ENCODE results near the gene ZNF70. TPM values are rescaled to one million over a fixed set of nuclear protein-coding genes. Genes with fewer than 3 reads are reported as not detected.
A peak's percentile ranks its signal among the peaks of the same experiment; 100 is the strongest.

Gene ZNF70
- total RNA-seq, 1 donor from 2014 or later: 3.9 TPM

- Mint-ChIP-seq H3K36me3 (peaks cover 28% of the 10 kb centered on the region), H3K9me3 (no peaks in the 10 kb centered on the region), H3K27me3 (ENCODE audit: insufficient read depth, low read depth) (no peaks in the 10 kb centered on the region), H3K4me3 (no peak overlapping the region), H3K4me1 (peaks cover 20% of the 10 kb centered on the region), H3K27ac (no peak overlapping the region)
- H2AFZ ChIP-seq (replicated peaks): no peak overlapping the region
- H3K9ac ChIP-seq: no peak overlapping the region
- no peaks in the 10 kb centered on the region for H3K27me3 ChIP-seq
- H4K20me1 ChIP-seq (ENCODE audit: low read depth): peaks cover 65% of the 10 kb centered on the region
- no peak for DNase-seq (ENCODE audit: low spot score)
- H3F3A ChIP-seq (ENCODE audit: low read depth): peaks cover 8% of the 10 kb centered on the region
- no peaks in the 10 kb centered on the region for H3K9me3 ChIP-seq (ENCODE audit: low read depth)
- peaks cover 62% of the 10 kb centered on the region for H3K79me2 ChIP-seq (ENCODE audit: low read depth)
- H3K4me1 ChIP-seq: peaks cover 19% of the 10 kb centered on the region
- no peaks in the 10 kb centered on the region for H3K36me3 ChIP-seq
- no peak overlapping the region for H3K4me2 ChIP-seq
- no peak overlapping the region for H3K4me3 ChIP-seq
- no peak for TF ChIP-seq EZH2 (IDR thresholded peaks at IDR 0.05)
- TF ChIP-seq EZH2phosphoT487 (IDR thresholded peaks at IDR 0.05): no peak
- TF ChIP-seq CTCF (IDR thresholded peaks at IDR 0.05): no peak
- no peak overlapping the region for H3K27ac ChIP-seq
These were observed 41.1 kb upstream of the ZNF70 start for GRCh38 chr22:23791738-23792645.

GRCh38 chr22:23790819-23791737 is 40.2 kb upstream of the ZNF70 start:
- no peak overlapping the region for H3K4me3 ChIP-seq
- Mint-ChIP-seq H3K27me3 (ENCODE audit: insufficient read depth, low read depth) (no peaks in the 10 kb centered on the region), H3K4me3 (no peak overlapping the region), H3K36me3 (peaks cover 21% of the 10 kb centered on the region), H3K27ac (no peak overlapping the region), H3K9me3 (no peaks in the 10 kb centered on the region), H3K4me1 (peaks cover 27% of the 10 kb centered on the region)
- H3K79me2 ChIP-seq (ENCODE audit: low read depth): peaks cover 62% of the 10 kb centered on the region
- peaks cover 62% of the 10 kb centered on the region for H4K20me1 ChIP-seq (ENCODE audit: low read depth)
- no peaks in the 10 kb centered on the region for H3K9me3 ChIP-seq (ENCODE audit: low read depth)
- peaks cover 16% of the 10 kb centered on the region for H3F3A ChIP-seq (ENCODE audit: low read depth)
- no peak overlapping the region for H3K9ac ChIP-seq
- DNase-seq (ENCODE audit: low spot score): no peak
- no peak overlapping the region for H3K27ac ChIP-seq
- H3K4me1 ChIP-seq: peaks cover 24% of the 10 kb centered on the region
- no peak overlapping the region for H2AFZ ChIP-seq (replicated peaks)
- TF ChIP-seq EZH2phosphoT487 (IDR thresholded peaks at IDR 0.05) (no peak), CTCF (IDR thresholded peaks at IDR 0.05) (no peak), EZH2 (IDR thresholded peaks at IDR 0.05) (no peak)
- no peak overlapping the region for H3K4me2 ChIP-seq
- no peaks in the 10 kb centered on the region for H3K27me3 ChIP-seq
- no peaks in the 10 kb centered on the region for H3K36me3 ChIP-seq

- TF ChIP-seq CTCF (IDR thresholded peaks at IDR 0.05) (no peak), EZH2 (IDR thresholded peaks at IDR 0.05) (no peak), EZH2phosphoT487 (IDR thresholded peaks at IDR 0.05) (no peak)
- H3K4me1 Mint-ChIP-seq: peaks cover 27% of the 10 kb centered on the region
- H3K36me3 Mint-ChIP-seq: peaks cover 15% of the 10 kb centered on the region
- Histone ChIP-seq H3K9ac (no peak overlapping the region), H3K4me1 (peaks cover 24% of the 10 kb centered on the region), H3K79me2 (ENCODE audit: low read depth) (peaks cover 62% of the 10 kb centered on the region), H3K4me3 (no peak overlapping the region), H2AFZ (replicated peaks) (no peak overlapping the region), H3F3A (ENCODE audit: low read depth) (peaks cover 16% of the 10 kb centered on the region), H3K27ac (no peak overlapping the region), H3K36me3 (no peaks in the 10 kb centered on the region), H3K4me2 (peak overlapping the region; percentile 91), H4K20me1 (ENCODE audit: low read depth) (peaks cover 62% of the 10 kb centered on the region), H3K9me3 (ENCODE audit: low read depth) (no peaks in the 10 kb centered on the region), H3K27me3 (no peaks in the 10 kb centered on the region)
- no peaks in the 10 kb centered on the region for H3K27me3 Mint-ChIP-seq (ENCODE audit: insufficient read depth, low read depth)
- no peak overlapping the region for H3K4me3 Mint-ChIP-seq
- H3K9me3 Mint-ChIP-seq: no peaks in the 10 kb centered on the region
- no peak for DNase-seq (ENCODE audit: low spot score)
- no peak overlapping the region for H3K27ac Mint-ChIP-seq
These were observed 38.7 kb upstream of the ZNF70 start for GRCh38 chr22:23789638-23790037.

Data from neural progenitor cell (in vitro differentiated cells).